RWPE1 (cell line): ENCODE measurements around the gene FRYL.

Experiments
- CTCF ChIA-PET: fragments of 350-600 bp; sonication (Branson Sonifier 250); formaldehyde crosslinking; extraction: SDS; loops from one replicate; lab custom pipeline; 2021; lab: Yijun Ruan, JAX
- POLR2A ChIA-PET: fragments of 400-600 bp; formaldehyde crosslinking; extraction: SDS; loops from one replicate; lab custom pipeline; 2020; ENCODE audit warnings: antibody characterized with exemption; ENCODE audit not compliant: low non-redundant PET; lab: Yijun Ruan, JAX
- DNase-seq: peaks from one replicate; pipeline ENCODE4 v3.0.0; 2012; ENCODE audit warnings: low spot score
- H3K27ac ChIP-seq: fragments of 450-650 bp; 2 replicates; pipeline ENCODE4 v1.5.1; 2017
- TF ChIP-seq, protein P1 (sequence below): fragments of 450-650 bp; conservative IDR thresholded peaks from 2 replicates; pipeline ENCODE4 v1.5.1; 2017; ENCODE audit warnings: low read depth, mild to moderate bottlenecking

Gene FRYL

DNA sequence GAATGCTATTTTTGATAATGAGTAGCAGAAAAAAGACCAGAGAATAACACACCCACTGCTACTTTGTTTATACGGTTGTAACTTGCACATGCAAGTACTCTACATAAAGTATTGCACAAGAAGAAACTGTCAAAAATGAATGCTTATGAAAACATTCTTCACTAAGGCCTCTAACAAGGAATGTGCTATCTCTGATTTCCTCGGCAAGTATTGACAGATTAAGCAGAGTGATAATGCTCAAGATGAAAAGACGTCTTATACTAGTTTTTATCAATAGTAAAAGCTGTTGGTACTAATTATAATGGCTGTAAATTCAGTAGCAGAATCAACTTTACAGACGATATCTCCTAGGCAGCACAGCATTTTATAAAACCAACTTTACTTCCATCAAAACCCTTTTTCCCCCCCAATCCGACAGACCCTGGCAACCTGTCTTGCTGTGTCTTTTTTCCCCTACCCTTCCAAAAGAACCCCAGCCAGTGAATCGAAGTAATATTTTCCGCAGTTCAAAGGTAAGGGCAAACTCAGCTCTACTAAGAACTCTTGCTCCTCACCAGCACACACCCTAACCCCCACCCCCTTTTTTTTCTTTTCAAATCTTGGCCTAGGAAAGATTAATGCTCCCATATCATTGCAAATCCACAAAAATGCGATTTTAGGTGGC is 1.5 kb downstream of the FRYL start:
- ChIA-PET CTCF (no interaction called here), POLR2A (no interaction called here)

DNA sequence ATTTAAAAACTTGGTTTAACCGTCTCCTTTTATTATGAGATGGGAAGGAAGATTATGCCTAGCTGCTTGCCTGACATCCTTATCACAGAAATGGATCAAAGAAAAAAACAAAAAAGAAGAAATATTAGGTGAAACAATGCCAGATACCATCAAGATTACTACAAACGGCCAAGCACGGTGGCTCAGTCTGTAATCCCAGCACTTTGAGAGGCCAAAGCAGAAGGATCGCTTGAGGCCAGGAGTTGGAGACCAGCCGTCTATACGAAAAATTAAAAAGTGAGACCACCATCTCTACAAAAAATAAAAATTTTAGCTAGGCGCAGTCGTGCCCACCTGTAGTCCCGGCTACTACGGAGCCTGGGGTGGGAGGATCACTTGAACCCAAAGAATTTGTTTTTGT is 2.3 kb downstream of the FRYL start:
- no peak for DNase-seq
- TF ChIP-seq, protein P1, sequence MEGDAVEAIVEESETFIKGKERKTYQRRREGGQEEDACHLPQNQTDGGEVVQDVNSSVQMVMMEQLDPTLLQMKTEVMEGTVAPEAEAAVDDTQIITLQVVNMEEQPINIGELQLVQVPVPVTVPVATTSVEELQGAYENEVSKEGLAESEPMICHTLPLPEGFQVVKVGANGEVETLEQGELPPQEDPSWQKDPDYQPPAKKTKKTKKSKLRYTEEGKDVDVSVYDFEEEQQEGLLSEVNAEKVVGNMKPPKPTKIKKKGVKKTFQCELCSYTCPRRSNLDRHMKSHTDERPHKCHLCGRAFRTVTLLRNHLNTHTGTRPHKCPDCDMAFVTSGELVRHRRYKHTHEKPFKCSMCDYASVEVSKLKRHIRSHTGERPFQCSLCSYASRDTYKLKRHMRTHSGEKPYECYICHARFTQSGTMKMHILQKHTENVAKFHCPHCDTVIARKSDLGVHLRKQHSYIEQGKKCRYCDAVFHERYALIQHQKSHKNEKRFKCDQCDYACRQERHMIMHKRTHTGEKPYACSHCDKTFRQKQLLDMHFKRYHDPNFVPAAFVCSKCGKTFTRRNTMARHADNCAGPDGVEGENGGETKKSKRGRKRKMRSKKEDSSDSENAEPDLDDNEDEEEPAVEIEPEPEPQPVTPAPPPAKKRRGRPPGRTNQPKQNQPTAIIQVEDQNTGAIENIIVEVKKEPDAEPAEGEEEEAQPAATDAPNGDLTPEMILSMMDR = no peak
- POLR2A ChIA-PET = no interaction called here
- peak overlapping the region; percentile 64 for H3K27ac ChIP-seq
- CTCF ChIA-PET = interaction anchor here (0.7 kb wide), 1 partner anchor 92 kb away, joined by 4 read pairs; no protein-coding TSS in a partner anchor

More for the DNA sequence above, 1.5 kb downstream of the FRYL start:
- TF ChIP-seq, protein P1 = no peak
- H3K27ac ChIP-seq = peak overlapping the region; percentile 99
- DNase-seq = peak; percentile 35

DNA sequence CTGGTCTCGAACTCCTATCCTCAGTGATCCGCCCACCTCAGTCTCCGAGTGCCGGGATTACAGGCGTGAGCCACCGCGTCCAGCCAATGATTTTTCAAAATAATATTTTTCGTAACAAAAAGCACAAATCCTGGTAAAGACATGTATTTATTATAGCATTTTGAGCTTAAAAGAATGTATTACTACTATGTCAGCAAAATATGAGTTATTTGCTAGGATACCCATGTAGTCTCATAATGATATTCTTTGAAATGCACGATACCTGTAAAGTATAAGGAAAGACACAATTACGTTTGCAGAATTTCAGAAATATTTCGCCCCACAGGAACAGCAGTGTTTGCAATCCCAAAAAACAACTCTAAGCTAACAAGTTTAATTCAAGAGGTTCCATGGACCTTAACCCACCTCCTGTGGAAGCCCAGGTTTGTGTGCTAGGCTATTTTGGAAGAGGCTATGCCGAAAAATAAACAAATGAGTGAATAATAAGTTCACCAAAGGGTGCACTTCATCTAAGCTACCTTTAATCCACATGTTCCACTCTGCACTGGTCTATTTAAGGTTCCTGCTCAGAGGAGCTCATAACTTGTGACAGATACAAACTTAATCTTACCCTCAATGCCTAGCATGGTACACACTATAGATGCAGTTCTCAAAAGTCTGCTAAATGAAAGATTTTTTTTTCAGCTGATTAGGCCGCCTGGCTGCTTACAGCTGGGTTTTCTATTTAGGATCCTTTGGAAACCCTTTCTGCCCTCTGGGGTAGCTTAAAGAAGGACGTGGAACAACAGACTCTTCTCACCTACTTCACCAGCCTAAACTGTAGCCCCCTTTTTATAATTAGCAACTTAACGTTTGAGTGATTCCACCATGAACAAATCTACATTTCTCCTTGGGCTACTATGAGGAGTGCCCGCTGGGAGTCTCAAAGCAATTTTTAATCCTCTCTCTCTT is 5.0 kb downstream of the FRYL start:
- DNase-seq = no peak
- ChIA-PET POLR2A (interaction anchor here (0.6 kb wide), 1 partner anchor 75 kb away, joined by 3 read pairs; no protein-coding TSS in a partner anchor), CTCF (interaction anchor here (0.5 to 0.7 kb wide), 2 partner anchors 24 to 72 kb away, joined by 3 to 5 read pairs; no protein-coding TSS in a partner anchor)
- H3K27ac ChIP-seq = no peak overlapping the region
- TF ChIP-seq, protein P1 = no peak

DNA sequence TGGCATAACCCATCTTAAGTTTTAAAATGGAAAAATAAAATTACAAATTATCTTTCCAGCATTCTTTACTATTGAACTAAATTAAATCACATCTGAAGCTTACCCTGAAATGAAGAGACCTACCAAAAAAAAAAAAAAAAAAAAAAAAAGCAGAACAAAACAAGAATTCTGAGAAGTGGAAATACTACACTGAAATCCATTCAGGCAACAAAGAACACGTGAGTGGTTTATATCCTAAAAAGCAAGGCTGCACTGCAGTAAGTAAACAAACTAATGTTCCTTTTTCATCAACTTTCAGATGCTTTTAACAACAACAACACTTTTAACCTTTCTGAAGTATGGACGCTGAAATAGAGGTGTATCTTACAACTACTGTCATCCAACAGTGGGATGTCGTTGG is 7.5 kb downstream of the FRYL start:
- TF ChIP-seq, protein P1 = no peak
- ChIA-PET CTCF (no interaction called here), POLR2A (interaction anchor here (0.6 kb wide), 1 partner anchor 64 kb away, joined by 10 read pairs; no protein-coding TSS in a partner anchor)
- H3K27ac ChIP-seq = no peak overlapping the region
- DNase-seq = no peak

DNA sequence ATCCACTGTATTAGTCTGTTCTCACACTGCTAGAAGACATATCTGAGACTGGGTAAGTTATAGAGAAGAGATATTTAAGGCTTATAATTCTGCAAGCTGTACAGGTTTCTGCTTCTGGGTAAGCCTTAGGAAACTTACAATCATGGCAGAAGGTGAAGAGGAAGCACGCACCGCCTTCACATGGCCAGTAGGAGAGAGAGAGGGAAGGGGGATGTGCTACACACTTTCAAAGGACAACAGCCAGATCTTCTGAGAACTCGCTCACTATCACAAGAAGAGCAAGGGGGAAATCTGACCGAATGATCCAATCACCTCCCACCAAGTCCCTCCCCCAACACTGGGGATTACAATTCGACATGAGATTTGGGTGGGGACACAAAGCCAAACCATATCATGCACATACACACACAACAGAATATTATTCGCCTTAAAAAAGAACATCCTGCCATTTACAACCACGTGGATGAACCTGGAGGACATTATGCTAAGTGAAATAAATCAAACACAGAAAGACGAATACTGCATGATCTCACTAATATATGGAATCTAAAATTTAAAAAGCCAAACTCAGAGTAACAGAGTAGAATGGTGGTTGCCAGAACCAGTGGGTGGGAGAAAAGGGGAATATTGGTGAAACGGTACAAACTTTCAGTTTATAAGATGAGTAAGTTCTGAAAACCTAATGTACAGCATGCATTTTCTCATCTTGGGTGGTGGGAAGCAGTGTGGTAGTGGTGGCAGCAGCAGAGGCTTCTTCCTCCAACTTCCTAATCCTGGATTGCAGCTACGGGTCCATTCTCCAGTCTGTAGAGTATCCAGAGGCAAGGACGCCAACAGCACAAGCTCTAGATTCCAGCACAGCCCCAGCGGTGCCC is 12.8 kb downstream of the FRYL start:
- DNase-seq = no peak
- H3K27ac ChIP-seq = no peak overlapping the region
- CTCF ChIA-PET = no interaction called here
- POLR2A ChIA-PET = no interaction called here
- TF ChIP-seq, protein P1 = no peak
